Liver (tissue), 3 donors: Measurements from ENCODE around the gene TFDP1.

Experiments used
- CTCF ChIP-seq: fragments of 150-350 bp; IDR thresholded peaks from 2 replicates; pipeline ENCODE4 v1.5.1; 2017; ENCODE audit warnings: improper control_type of control experiment, low read depth, low read length; ENCODE audit not compliant: missing input control
- EGR1 ChIP-seq, 2 donors: IDR thresholded peaks; 2 replicates each; pipeline ENCODE4 v1.6.1; 2016 to 2018; ENCODE audit warnings: antibody characterized with exemption in 2 of 2, low read depth in 2 of 2
- YY1 ChIP-seq: IDR thresholded peaks from 2 replicates; pipeline ENCODE4 v1.6.1; 2016; ENCODE audit warnings: antibody characterized with exemption, mild to moderate bottlenecking
- donor health status: healthy.
- donor health status: healthy.

- TF ChIP-seq EGR1 (IDR thresholded peaks at IDR 0.05; ENCODE audit: low read depth in 2 of 2) (no peak), CTCF (no peak), YY1 (no peak)
These were observed 48.0 kb upstream of the TFDP1 start for GRCh38 chr13:113536461-113537110.
